HG03139 (cell line): ENCODE measurements around the gene CDH6.
A peak's percentile ranks its signal among the peaks of the same experiment; 100 is the strongest.

Experiments
- ATAC-seq: cut with Tn5 transposase; IDR thresholded peaks from one replicate; pipeline ENCODE4 v1.9.1; 2021; ENCODE audit not compliant: unreplicated experiment

CDH6 gene

DNA sequence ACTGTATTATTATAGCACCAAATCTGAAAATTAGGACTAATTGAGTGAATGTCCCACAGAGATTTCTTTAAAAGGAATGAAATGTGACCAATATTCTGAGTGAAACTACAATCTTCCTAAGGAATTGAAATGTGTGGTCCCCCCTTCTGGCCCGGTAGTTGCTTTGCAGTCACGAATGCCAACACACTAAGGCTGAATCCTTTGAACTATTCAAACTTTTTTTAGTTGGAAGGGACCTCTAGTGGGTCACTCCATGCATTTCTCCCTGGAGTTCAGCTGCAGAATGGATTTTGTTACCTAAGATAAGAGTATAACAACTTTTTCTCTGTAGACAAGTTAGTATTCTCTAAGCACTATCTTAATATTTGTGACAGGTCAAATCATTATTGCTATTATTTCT lies 2.8 kb downstream of the CDH6 start:
- ATAC-seq: no peak

DNA sequence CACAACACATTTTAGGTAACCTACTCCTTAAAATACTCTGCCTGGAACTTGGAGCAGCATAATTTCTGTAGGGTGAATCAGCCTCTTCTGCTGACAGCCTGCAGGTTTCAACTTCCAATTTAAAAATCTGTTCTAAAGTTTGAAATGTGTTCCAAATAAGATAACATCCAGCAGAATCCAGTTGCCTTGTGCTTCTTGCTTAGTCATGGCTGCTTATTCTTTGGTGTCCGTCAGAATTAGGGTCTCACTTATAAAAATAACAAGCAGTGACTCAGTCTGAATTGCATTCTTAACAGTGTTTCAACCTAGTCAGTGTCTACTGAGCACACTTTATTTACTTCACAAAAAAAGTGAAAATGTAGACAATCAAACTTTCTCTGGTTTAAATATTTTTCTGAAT lies 3.7 kb downstream of the CDH6 start:
- ATAC-seq: no peak

DNA sequence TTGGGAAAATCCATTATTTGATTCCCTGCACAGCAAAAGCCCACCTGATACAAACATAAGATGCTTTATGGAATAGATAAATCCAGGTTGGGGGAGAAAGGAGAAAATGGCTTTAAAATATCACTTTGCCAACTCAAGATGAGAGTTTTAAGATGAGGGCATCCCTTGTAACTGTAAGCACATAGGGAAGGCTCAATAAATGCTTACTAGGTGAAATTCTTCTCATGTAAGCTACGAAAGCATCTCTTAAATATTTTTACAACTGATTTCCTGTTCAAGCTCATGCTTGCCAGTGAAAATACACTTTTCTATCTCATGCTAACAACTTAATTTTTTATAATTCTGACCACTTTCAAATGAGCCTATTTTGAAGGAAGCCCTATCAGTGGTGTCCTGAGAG lies 11.5 kb downstream of the CDH6 start:
- ATAC-seq: no peak

DNA sequence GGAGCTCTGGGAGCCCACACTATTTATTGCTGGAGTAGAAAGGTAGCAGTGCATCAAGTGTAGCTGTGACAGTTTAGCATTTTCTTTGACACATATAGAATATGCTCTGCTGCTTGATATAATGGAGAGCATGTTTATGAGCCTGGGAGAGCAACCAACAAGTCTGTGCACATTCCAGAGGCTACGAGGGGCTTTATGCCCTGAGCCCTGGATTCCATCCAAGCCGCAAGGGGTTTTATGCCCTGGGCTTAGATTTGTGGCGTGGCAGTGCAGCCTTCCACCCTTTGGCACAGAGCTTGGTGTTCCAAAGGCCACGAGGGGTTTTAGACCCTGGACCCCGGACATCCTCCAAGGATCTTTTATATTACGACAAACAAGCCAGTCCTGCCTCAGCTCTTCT lies 14.6 kb downstream of the CDH6 start:
- no peak for ATAC-seq

DNA sequence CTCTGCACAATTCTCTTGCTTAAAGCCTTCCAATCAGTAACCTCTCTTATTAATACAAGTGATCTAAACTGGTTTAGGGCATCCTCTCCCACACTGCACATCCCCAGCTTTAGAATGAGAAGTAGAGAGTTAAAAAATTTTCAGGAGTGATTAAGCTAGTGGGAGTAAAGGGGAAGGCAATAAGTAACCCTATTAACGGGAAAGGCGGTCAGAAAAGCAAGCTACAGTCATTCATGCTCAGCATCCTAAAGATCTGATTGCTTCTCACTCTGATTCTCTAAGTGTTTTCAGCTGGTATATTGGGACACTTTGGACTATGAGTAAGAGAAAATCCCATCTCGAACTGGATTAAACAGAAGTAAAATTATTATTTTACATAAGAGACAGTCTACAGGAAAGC lies 15.8 kb downstream of the CDH6 start:
- ATAC-seq: no peak

DNA sequence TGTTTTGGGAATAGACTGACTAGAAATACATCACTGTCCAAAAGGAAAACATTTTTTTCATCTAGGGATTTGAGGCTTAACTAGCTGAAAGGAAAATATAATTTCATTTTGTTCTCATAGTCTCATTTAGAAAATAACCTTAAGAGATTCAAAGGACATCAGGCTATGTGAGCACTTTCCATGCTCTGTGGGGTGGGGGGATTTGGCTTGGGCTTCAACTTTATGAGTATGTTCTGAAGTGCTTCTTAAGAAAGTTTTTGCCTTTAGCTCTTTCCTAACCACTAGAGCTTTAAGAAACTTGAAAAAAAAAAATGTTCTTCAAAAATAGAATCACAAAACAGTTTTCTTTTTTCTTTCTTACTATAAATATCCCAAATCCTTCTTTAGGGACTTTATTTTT lies 17.6 kb downstream of the CDH6 start:
- ATAC-seq: no peak

DNA sequence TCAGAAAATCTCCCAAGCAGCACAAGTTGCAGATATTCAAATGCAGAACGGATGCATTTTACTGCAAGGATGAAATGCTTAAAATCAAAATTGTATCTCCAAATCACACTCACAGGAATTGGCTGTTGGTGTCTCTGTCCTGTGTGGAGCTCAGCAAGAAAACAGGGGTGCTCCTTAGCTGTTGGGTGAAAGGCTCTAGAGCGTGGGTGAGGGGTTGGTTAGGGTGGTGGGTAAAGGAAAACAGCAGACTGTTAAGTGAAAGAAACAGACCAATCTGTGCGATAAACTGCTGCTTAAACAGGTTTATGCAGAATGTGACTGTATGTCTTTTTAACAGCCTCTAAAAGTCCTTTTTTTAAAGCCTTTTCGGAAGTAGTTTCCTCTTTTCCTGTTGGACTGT lies 19.8 kb downstream of the CDH6 start:
- no peak for ATAC-seq

DNA sequence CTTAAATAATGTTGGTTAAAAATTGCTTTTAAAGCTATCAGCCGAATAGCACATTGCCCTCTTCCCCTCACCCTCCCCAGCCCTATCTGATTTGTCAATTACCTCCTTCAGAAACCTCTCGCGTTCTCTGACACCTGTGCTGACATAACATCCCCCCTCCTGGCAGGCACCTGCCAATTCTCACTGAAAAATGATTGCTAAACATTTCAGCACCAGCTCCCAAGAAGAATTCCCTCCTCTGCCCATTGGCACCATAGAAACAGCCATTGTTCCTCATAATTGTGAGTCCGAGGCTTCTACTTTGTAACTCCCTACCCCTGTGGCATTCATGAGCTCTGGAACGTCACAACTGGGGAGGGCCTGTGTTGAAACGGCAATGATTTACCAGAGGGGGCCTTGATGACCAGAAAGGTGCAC lies 20.2 kb downstream of the CDH6 start:
- ATAC-seq: no peak

DNA sequence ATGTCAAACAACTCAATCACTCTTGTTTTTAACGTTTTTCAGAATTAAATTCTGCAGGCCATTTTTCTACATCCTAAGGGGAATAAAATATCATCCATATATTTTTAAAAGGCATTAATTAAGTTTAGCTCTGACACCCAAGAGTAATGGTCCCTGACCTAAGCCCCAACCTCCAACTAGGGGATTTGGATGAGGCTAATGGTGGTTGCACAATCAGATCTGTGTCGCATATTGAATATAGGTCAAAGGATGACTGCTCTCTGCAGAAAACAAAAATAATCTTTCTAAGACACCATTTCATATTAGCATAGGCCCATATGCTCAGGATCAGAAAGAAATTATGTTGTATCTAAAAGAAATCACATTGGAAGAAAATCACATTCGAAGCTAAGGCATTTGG lies 20.7 kb downstream of the CDH6 start:
- ATAC-seq: no peak

DNA sequence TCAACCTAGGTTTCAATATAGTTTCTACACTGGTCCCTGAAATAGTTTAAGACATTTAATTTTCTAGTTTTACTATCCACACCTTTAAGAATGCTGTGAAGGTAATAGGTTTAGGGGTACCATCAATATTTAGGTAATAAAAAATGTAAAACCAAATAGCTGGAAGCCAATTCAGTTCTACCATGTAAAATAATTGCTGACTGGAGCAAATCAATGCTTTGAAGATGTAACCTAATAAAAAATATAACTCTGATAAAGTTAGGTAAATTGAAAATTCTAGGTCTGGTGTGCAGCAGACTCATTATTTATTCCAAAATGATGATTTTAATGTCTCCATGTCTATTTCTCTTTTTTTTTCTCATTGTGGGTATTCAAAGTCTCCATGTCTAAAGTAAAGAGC lies 21.8 kb downstream of the CDH6 start:
- no peak for ATAC-seq

DNA sequence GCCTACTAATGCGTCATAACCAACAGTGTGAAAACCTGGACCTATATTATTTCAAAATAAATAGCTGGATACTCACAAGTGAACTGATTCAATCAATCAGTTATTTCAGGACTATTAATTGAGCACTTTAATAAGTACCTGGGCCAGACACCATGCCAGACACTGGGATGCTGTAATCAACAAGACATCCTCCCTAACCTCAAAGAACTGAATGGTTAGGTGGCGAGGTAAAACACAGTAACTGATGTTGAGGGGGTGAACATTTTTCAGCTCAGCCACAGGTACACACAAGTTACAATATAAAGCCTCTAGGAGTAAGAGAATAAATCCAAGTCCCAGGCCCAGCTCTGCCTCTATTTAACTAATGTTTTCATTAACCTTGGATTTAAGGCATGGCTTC lies 24.0 kb downstream of the CDH6 start:
- ATAC-seq: no peak

DNA sequence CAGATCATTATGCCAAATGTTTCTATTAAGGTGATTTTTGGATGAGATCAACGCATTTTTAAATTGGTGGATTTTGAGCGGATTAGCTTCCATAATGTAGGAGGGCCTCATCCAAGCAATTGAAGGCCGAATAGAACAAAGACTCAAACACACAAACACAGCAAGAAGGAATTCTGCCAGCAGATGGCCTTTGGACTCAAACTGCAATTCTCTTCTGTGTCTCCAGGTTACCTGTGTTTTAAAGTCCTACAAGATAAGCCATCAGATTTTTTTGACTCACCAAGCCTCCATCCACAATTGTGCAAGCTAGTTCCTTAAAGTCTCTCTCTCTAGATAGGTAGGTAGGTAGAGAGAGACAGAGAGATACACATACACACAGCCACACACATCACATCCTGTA lies 25.5 kb downstream of the CDH6 start:
- ATAC-seq: no peak

DNA sequence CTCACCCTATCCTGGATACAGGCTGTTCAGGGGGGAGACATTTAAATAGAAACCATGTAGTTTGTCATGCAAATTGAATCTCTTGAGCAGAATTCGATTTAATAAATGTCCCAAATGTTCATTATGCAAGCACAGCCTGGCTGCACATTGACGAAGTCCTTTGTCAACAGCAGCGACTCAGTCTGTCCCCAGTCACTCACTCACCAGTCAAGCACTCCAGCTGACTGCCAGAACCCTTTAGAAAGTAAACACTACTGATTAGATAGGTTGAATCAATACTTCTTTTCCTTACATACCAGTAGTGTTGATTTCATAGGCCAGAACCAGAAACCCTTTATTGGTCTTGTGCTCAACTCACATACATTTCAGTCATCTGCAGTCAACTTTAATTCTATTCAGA lies 27.5 kb downstream of the CDH6 start:
- ATAC-seq: no peak

DNA sequence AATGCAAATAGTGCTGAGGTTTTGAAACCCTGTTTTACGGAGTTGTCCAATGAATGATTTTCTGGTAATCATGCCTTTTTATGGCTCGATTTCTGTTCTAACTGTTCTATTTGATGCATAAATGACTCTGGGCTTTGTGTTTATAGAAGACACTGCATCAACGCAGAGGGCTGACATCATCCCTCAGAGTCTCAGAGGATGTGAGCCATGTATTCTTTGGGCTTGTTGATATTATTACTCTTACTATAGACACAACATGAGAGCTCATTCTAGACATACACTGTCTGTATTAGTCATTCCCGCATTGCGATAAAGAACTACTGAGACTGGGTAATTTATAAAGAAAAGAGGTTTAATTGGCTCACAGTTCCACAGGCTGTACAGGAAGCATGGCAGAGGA lies 31.6 kb downstream of the CDH6 start:
- no peak for ATAC-seq

DNA sequence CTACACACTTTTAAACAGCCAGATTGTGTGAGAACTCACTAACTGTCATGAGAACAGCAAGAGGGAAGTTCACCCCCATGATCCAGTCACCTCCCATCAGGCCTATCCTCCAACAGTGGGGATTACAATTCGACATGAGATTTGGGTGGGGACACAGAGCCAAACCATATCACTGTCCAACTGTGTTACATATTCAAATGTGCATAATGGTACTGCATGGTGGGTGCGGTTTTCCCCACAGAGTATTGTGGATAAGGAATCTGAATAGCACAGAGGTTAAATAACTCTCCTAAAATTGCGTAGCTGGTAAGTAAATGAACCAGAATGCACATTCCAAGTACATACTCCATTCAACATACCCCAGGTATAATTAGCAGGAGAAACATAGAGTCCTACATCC lies 32.1 kb downstream of the CDH6 start:
- ATAC-seq: no peak

DNA sequence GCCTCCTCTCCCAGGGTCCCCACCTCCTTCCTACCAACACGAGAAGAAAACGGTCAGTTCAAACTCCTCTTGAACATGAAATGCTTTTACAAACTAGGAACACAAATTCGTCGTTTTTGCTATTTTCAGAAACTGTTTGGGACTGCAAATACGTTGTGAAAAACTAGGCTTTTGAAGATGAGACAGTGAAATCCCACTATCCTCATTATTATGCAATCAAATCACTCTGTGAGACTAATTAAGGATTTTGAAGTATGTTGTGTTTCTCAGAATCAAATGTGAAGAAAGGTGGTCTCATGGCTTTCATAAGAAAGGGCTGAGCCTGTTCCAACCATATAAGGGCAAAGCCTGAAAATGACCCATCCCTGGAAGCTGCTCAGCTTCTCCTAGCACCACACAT lies 33.2 kb downstream of the CDH6 start:
- no peak for ATAC-seq

DNA sequence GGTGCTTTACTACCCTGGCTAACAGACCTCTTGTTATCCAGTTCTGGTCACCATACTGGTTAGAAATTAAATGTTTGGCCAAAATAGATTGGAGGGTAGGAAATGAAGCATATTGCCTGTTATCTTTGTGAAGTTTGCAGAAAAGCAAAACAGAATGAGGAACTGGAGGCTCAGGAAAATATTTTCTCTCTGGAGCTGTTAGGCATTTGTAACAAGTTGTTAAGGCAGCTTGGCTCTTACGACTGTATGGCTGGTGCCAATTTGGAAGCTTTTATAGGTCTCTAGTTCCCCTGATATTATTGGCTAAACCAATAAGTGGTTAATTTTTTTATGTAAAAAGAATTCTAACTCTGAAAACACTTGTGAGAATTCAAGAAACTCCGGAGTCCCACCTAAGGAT lies 35.8 kb downstream of the CDH6 start:
- ATAC-seq: no peak

DNA sequence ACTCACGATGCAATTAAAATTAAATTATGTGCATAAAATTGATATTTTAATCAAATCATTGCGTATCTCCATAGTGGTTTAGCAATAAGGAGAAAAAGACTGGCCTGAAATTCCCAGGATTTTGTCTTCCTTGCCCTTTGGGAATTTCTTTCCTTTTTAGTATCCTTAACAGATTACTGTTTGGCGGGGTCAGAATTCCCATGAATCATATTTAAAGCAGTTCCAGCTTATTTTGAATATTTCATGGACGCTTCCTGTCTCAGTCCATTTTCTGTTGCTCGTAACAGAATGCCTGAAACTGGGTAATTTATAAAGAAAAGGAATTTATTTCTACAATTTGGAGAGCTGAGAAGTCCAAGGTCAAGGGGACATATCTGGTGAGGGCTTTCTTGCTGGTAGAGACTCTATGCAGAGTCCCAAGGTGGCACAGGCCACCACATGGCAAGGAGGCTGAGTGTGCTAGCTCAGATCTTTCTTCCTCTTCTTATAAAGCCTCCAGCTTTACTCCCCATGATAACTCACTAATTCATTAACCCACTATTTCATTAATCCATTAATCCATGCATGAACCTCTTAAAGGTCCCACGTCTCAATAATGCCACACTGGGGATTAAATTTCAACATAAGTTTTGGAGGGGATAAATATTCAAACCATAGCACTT lies 37.8 kb downstream of the CDH6 start:
- no peak for ATAC-seq

DNA sequence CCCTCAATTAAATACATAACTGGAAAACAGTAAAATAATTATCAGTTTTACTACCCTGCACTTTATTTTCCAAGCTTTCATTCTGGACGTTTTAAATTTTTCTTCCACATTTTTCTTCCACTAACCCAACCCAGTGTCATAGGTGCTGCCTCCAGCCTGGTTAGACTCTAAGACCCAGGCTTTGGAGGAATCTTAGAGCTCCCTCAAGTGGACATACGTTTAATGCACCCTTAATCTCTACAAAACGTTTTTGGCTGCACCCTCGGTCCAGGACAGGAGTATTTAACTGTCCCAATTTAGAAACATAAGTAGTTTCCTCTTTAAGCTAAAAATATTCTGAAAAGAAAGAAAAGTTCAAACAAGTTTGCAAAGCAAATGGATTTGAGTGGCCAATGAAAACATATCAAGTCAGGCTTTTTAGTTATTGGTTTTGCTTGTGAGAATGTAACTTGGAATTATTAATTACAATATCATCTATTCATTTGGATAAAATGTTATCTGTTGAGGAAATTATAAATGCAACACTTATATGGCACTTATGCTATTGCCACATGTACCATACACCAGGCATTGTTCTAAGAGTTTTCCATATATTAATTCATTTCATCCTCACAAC lies 38.9 kb downstream of the CDH6 start:
- peak; percentile 79 for ATAC-seq

DNA sequence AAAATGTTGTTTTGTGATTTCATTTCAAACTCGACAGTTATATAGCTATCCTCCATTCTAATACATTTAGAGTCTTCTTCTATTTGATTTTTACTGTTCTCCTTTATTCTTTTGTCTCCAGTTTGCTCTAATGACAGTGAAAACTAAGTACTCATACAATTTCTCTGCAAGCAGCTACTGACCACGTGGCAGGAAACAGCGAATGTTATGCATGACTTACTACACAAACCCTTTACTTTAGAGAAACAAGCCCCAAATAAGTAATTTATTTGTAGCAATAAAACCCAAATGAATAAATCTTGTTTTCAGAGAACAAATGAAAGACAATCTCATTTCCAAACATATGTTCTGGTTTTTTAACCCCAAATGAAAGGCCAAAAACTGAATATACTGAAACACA lies 41.9 kb downstream of the CDH6 start:
- ATAC-seq: no peak

DNA sequence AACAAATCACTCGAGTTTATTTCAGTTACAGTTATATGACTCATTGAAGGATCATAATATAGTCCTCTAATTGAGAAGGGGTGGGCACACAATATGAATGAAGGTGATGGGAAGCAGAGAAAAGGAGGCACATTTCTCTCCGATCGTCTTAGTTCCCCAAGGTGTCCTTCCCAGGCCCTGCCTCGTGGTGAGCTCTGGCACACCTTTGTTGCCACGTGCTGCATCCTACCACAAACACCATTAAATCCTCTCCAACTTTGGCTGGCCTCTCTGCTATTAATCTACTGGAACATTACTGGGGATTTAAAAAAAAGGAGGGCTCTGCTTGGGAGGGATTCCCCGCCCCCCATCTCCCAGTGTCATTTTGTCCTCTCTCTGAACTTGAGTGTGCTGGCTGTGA lies 42.9 kb downstream of the CDH6 start:
- ATAC-seq: no peak

DNA sequence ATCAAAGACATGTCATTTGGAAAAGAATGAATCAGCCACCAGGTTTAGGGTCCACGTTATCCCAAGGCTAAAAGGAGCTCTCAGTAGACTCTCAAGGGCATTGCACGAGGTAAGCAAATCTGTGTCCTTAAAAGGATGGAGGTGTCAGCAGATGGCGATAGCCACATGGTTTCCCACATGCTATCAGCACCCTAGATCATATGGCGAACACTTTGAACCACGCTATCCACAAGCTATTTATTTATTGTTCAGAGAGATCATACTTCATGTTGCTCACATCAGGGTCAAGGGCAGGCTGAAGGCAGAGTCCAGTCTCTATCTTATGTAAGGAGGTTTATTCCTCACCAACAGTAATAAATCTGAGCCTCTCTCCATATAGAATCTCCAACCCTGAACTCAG lies 43.7 kb downstream of the CDH6 start:
- no peak for ATAC-seq

DNA sequence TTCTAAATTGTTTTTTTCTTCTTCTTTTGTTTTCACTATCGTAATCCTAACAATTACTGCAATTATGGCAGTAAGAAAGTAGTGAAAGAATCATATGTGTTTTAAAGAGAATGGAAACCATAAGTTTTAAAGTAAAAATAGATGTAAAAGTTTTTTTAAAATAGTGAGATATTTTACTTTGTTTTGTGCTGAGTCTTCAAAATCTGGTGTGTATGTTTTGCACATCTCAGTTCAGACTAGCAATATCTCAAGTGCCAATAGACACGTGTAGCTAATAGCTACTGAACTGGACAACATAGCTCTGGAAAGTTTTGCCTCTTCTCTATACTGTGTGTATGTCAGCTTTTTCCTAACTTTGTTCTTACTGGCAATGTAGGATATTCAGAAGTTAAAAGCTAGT lies 45.0 kb downstream of the CDH6 start:
- no peak for ATAC-seq
